HepG2 (cell line): ENCODE results near the gene MYL4. TPM values are rescaled to one million over a fixed set of nuclear protein-coding genes. Genes with fewer than 3 reads are reported as not detected.

ENCODE experiments used
- CEBPG ChIP-seq: IDR thresholded peaks from 2 replicates; pipeline ENCODE4 v1.6.1; 2016
- ELF3 ChIP-seq: IDR thresholded peaks from 2 replicates; pipeline ENCODE4 v1.6.1; 2016; ENCODE audit warnings: missing genetic modification reagents, missing compliant biosample characterization
- GATAD2A ChIP-seq: IDR thresholded peaks from 2 replicates; pipeline ENCODE4 v1.6.1; 2016
- GMEB2 ChIP-seq: IDR thresholded peaks from 2 replicates; pipeline ENCODE4 v1.6.1; 2016; ENCODE audit warnings: missing biosample characterization, missing genetic modification reagents, low read depth
- HMGA1 ChIP-seq: sonication (generic); formaldehyde crosslinking; conservative IDR thresholded peaks from 2 replicates; pipeline ENCODE4 v1.4.0; 2020; ENCODE audit warnings: missing genetic modification reagents
- HOMEZ ChIP-seq: IDR thresholded peaks from 2 replicates; pipeline ENCODE4 v1.6.1; 2016; ENCODE audit warnings: low read depth
- HOXA7 ChIP-seq: sonication (generic); formaldehyde crosslinking; IDR thresholded peaks from 2 replicates; pipeline ENCODE4 v1.8.1; 2022; ENCODE audit warnings: mild to moderate bottlenecking, missing genetic modification reagents, moderate library complexity
- TCF7L2 ChIP-seq: IDR thresholded peaks from 2 replicates; pipeline ENCODE4 v1.6.1; 2011; ENCODE audit warnings: mild to moderate bottlenecking, low read depth, low read length, moderate library complexity
- TFDP1 ChIP-seq: IDR thresholded peaks from 2 replicates; pipeline ENCODE4 v1.6.1; 2016; ENCODE audit warnings: missing compliant biosample characterization, missing genetic modification reagents, borderline replicate concordance
- THRA ChIP-seq: sonication (generic); formaldehyde crosslinking; IDR thresholded peaks from 2 replicates; pipeline ENCODE4 v1.4.0; 2020; ENCODE audit warnings: missing genetic modification reagents, borderline replicate concordance
- ZFP36L2 ChIP-seq: sonication (generic); formaldehyde crosslinking; IDR thresholded peaks from 2 replicates; pipeline ENCODE4 v1.4.0; 2020; ENCODE audit warnings: missing genetic modification reagents
- ZNF10 ChIP-seq: sonication (generic); formaldehyde crosslinking; IDR thresholded peaks from 2 replicates; pipeline ENCODE4 v1.4.0; 2020; ENCODE audit warnings: mild to moderate bottlenecking, low read depth, missing genetic modification reagents, borderline replicate concordance
- ZNF362 ChIP-seq: sonication (generic); formaldehyde crosslinking; IDR thresholded peaks from 2 replicates; pipeline ENCODE4 v1.4.0; 2020; ENCODE audit warnings: missing genetic modification reagents, mild to moderate bottlenecking, borderline replicate concordance
- polyA plus RNA-seq, 8 experiments: library from polyadenylated mRNA; depleted of rRNA in 3 of 8; stranded (reverse) in 7 of 8; unstranded in 1 of 8; fragments of >200 nt; fragmentation: Illumina TruSeq in 4 of 8; extraction: Trizol in 4 of 8; gene quantifications; 2 replicates each; pipeline versions ENCODE4 v1.2.1 to v1.2.3, GENCODE V29; 2011 to 2016; ENCODE audit warnings: low read depth in 4 of 8, missing spikeins in 1 of 8, mixed read lengths in 1 of 8; ENCODE audit not compliant: insufficient read depth in 1 of 8
- total RNA-seq, 5 experiments: library from RNA; depleted of rRNA; stranded (reverse); fragments of >200 nt; fragmentation: Illumina TruSeq; extraction: Trizol; gene quantifications; 2 replicates each; pipeline ENCODE4 v1.2.3, GENCODE V29; 2016; ENCODE audit warnings: low read depth in 1 of 5
- TF ChIP-seq, protein P1 (sequence below): sonication (generic); formaldehyde crosslinking; IDR thresholded peaks from 2 replicates; pipeline ENCODE4; 2020; ENCODE audit warnings: missing genetic modification reagents, mild to moderate bottlenecking, borderline replicate concordance
- TF ChIP-seq, protein P2 (sequence below): sonication (generic); formaldehyde crosslinking; IDR thresholded peaks from 2 replicates; pipeline ENCODE4 v1.5.0; 2020; ENCODE audit warnings: mild to moderate bottlenecking, missing genetic modification reagents
- TF ChIP-seq, protein P3 (sequence below): sonication (generic); formaldehyde crosslinking; IDR thresholded peaks from 2 replicates; pipeline ENCODE4 v1.5.0; 2020; ENCODE audit warnings: mild to moderate bottlenecking, missing genetic modification reagents

Gene MYL4
- total and polyA plus RNA-seq, 2 of the 13 experiments (the other 11 are each of a cell fraction or from before 2014, with no cell fraction given): not detected

DNA sequence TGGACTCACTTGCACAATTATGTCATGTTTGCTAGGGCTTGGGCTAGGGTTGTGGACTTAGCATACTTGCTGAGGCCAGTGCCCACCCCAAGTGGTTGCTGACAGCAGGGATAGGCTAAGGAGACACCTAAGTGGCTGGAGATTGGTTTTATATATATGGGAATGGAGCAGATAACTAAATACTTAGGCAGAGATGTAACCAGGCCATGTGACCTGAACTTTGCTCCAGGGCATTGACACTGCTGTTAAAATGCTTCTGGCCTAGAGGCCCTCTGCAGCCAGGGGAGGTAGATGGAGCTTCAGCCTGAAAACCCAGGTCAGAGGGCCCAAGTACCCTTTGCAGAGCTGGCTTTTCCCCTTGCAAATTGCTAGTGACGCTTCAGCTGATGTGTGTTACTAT, 43.1 kb downstream of the MYL4 start (continued):
- no peak for TF ChIP-seq HMGA1 (CRISPR knock-in tag)
- TF ChIP-seq THRA (CRISPR knock-in tag): peak; percentile 50; the same call in 1 of the 2 replicates
- no peak for TF ChIP-seq ZFP36L2 (CRISPR knock-in tag)
- TF ChIP-seq GATAD2A (CRISPR knock-in tag): peak; percentile 50
- TF ChIP-seq ELF3 (CRISPR knock-in tag): peak; percentile 44; the same call in 1 of the 2 replicates
- no peak for TF ChIP-seq ZNF10 (CRISPR knock-in tag)
- no peak for TF ChIP-seq TFDP1 (CRISPR knock-in tag)
- TF ChIP-seq, protein P1, sequence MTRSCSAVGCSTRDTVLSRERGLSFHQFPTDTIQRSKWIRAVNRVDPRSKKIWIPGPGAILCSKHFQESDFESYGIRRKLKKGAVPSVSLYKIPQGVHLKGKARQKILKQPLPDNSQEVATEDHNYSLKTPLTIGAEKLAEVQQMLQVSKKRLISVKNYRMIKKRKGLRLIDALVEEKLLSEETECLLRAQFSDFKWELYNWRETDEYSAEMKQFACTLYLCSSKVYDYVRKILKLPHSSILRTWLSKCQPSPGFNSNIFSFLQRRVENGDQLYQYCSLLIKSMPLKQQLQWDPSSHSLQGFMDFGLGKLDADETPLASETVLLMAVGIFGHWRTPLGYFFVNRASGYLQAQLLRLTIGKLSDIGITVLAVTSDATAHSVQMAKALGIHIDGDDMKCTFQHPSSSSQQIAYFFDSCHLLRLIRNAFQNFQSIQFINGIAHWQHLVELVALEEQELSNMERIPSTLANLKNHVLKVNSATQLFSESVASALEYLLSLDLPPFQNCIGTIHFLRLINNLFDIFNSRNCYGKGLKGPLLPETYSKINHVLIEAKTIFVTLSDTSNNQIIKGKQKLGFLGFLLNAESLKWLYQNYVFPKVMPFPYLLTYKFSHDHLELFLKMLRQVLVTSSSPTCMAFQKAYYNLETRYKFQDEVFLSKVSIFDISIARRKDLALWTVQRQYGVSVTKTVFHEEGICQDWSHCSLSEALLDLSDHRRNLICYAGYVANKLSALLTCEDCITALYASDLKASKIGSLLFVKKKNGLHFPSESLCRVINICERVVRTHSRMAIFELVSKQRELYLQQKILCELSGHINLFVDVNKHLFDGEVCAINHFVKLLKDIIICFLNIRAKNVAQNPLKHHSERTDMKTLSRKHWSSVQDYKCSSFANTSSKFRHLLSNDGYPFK: no peak
- no peak for TF ChIP-seq TCF7L2
- TF ChIP-seq ZNF362 (CRISPR knock-in tag): no peak
- no peak for TF ChIP-seq HOXA7 (CRISPR knock-in tag)
- TF ChIP-seq, protein P2, sequence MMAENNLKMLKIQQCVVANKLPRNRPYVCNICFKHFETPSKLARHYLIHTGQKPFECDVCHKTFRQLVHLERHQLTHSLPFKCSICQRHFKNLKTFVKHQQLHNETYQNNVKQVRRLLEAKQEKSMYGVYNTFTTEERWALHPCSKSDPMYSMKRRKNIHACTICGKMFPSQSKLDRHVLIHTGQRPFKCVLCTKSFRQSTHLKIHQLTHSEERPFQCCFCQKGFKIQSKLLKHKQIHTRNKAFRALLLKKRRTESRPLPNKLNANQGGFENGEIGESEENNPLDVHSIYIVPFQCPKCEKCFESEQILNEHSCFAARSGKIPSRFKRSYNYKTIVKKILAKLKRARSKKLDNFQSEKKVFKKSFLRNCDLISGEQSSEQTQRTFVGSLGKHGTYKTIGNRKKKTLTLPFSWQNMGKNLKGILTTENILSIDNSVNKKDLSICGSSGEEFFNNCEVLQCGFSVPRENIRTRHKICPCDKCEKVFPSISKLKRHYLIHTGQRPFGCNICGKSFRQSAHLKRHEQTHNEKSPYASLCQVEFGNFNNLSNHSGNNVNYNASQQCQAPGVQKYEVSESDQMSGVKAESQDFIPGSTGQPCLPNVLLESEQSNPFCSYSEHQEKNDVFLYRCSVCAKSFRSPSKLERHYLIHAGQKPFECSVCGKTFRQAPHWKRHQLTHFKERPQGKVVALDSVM: no peak
- no peak for TF ChIP-seq GMEB2
- TF ChIP-seq HOMEZ (CRISPR knock-in tag): peak; percentile 53; the same call in 1 of the 2 replicates
- peak; percentile 11; the same call in 1 of the 2 replicates for TF ChIP-seq CEBPG (CRISPR knock-in tag)
- TF ChIP-seq, protein P3, sequence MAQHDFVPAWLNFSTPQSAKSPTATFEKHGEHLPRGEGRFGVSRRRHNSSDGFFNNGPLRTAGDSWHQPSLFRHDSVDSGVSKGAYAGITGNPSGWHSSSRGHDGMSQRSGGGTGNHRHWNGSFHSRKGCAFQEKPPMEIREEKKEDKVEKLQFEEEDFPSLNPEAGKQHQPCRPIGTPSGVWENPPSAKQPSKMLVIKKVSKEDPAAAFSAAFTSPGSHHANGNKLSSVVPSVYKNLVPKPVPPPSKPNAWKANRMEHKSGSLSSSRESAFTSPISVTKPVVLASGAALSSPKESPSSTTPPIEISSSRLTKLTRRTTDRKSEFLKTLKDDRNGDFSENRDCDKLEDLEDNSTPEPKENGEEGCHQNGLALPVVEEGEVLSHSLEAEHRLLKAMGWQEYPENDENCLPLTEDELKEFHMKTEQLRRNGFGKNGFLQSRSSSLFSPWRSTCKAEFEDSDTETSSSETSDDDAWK (CRISPR knock-in tag): no peak
